GM19372 (cell line): ENCODE data around the gene CACNA1C.

Experiments
- ATAC-seq: cut with Tn5 transposase; IDR thresholded peaks from one replicate; pipeline ENCODE4 v1.9.1; 2021; ENCODE audit warnings: mild to moderate bottlenecking, low read depth, moderate library complexity; ENCODE audit not compliant: unreplicated experiment

CACNA1C gene

DNA sequence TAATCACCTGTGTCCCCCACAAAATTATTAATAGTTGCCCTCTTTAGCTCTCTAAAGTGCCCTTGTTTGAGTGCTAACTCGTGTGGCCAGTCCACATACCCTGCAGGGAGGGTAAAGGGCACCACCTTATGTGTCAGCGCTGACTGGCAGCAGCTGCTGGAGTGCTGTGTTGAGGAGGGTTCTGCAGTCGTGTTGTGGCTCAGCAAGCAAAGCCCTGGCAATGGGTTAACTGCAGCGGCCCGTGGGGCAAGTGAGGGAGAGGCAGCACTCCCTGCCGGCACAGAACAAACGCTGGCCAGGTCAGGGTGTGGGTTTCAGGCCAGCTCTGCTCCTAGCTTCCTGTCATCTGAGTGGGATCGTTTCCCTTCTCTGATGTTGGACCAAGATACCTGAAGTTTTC, 369.8 kb downstream of the CACNA1C start:
- ATAC-seq, result no peak

DNA sequence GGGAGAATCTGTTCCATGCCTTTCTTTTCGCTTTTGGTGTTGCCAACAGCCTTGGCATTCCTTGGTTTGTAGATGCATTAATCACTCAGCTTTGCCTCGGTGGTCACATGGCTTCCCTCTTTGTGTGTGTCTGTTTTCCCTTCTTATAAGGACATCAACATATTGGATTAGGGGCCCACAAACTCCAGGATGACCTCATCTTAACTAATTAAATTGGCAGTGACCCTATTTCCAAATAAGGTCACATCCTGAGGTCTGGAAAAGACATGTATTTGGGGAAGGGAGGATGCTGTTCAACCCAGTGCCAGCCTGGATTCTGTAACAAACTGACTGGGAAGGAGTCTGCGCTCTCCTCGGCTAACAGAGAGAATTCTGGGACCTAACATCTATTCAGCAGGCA, 376.2 kb downstream of the CACNA1C start:
- no peak for ATAC-seq

DNA sequence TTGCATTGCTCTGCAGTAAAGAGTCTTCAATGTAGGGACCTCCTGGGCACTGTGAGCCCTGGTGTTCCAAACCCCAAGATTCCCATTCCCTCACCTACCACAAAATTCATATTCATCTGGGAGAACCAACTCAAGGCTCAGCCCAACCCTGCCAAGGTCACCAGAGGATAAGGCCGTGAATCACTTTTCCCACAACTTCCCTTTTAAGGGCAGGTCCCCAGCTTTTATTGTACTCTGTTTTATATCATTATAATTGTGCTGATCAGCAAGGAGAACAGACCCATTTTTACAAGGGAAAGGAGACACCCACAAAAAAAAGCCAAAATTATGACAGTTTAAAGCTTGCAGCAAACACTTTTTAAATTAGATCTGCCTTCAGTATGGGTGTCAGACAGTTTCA, 379.0 kb downstream of the CACNA1C start:
- no peak for ATAC-seq

DNA sequence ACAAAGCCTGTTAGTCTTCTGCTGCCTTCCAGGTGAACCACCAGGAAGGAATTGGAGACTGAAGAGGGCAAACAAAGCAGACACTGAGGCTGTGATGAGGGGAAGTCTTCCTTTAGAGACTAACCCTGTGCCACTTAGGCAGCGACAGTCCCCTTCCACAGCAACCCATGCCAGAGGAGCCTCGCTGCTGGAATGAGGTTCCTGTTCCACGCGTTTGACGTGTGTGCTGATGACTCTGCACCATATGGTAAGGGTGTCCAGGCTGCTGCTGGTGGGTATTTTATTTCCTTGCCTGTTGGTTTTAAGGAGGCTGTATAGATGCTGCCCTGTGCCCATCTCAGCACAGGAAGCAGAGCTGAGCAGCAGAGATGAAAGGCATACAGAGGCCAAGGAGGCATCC, 380.1 kb downstream of the CACNA1C start:
- no peak for ATAC-seq

DNA sequence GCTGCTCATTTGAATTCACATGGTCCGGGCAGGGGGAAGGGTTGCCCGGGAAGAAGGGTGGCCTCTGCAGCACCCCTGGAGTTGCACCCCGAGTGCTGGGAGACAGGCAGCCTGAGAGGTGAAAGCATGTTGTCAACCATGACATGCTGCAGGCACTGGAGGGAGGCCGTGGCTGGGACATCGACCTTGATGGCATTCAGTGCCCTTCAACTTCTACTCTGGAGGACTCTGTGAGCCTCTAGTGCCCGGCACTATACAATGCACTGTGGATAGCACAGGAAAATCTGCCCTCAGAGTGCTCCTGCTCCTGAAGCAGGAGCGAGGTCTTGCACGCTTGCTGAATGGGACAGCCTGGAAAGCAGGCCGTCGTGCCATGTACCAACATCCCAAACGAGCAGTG, 382.7 kb downstream of the CACNA1C start:
- ATAC-seq, result no peak

DNA sequence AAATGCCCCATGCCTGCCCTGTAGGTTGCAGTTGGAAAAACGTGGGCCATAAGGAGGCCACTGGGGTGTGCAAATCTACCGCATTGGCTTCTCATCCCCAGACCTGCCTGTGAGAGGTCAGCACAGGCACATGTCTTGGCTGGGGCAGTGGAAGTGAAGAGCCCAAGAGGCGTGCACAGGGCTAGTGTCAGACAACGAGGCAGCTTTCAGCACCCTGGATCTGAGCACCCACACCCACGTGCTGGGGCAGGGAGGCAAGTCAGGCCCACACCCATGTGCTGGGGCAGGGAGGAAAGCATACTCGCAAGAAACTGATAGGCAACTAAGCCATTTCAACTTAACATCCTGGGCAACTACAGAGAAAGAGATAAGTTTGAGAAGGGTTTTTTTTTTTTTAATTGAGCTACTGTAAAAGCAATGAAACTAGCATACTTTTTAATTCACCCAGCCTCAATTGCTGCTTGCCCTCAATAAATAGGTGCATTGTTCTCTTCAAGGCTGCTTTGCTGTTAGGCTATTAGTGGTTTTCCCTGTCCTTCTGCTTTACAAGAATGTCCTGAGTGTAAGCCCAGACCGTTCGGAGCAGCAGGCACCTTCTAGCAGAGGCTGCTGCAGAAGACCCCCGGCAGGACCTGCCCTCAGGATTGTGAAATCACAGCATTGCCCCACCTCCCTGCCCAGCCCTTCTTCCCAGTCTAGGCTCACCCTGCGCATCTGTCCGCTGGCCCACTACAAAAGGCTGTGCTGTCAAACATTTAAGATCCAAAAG, 386.7 kb downstream of the CACNA1C start:
- no peak for ATAC-seq

DNA sequence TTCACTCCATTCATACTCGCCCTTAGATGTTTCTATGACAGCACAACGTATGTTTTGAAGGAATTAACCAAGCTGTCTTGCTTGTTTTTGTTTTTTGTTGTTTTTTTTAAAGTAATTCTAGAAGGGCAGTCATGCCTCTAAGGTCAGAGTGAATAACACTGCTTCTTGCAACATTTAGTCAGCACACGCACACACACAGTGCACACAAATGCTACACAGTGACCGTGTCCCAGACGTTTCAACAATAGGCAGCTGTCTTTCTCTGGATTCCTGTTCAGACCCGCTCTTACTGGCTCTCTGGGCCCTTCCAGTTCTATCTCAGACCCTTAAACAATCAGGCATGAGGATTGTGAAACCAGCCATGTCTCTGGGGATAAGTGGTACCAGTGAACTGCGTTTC, 391.0 kb downstream of the CACNA1C start:
- no peak for ATAC-seq

DNA sequence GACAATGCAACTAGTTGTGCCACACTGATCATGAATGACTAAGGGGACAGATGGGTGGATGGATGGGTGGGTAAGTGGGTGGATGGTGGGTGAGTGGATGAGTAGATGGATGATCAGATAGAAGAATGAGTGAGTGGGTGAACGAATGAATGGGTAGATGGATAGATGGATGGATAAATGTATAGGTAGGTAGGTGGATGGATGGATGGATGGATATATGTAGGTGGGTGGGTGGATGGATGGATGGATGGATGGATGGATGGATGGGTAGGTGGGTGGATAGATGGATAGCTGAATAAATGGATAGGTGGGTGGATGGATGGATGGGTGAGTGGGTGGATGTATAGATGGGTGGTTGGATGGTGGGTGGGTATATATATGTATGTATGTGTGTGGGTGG, 393.2 kb downstream of the CACNA1C start:
- no peak for ATAC-seq

DNA sequence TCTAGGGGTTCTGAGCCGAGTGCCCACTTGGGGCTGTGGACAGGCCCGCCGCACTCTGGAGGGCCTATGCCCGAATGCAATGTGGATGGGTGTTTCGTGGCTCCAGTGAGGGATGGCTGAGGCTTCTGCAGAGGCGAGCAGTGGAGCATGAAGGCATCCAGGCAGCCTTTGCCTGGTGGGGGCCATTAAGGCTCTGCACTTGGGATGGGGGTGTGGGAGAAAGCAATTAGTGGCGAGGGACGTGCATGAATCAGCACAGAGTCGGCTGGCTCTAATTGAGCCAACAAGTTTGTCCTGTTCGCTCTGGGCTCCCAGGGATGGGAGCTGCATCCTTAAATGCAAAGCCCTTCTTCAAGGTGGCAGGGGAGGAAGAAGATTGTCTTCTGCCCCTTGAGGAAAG, 395.1 kb downstream of the CACNA1C start:
- ATAC-seq, result no peak

DNA sequence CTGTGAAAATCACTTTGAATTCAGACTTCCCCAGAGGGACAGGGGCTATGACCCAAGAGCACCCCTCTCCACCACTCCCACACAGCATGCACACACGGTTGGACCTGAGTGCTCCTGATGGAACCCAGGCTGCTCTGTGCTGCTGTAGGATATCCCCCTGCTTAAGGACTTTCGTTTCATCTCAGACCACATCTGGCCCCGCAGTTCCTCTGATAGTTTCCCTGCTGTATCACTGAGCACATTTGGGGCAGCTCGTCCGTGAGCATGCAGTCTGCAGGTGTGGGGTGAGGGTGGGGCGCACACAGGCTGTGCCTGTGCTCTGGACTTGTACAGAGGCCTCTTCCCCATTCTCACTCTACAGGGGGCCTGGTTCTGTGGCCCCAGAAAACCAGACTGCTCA, 396.8 kb downstream of the CACNA1C start:
- ATAC-seq, result no peak

DNA sequence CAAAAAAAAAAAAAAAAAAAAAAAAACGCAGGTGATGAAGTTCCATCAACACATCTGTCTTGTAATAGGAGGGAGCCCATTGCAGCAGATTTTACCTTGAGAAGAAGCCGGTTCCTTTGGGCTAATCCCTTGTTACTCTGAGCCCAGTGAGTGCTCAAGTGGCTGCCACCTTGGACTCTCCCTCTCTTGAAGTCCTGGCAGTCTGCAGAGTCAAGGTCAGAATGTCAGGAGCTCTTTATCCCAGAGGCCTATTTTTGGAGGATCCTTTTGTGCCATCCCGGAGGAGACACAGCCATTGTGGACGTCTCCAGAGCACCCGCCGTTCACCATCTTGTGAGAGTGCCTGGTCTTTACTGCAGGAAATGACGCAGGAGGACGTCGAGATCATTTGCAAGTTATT, 397.8 kb downstream of the CACNA1C start:
- no peak for ATAC-seq

DNA sequence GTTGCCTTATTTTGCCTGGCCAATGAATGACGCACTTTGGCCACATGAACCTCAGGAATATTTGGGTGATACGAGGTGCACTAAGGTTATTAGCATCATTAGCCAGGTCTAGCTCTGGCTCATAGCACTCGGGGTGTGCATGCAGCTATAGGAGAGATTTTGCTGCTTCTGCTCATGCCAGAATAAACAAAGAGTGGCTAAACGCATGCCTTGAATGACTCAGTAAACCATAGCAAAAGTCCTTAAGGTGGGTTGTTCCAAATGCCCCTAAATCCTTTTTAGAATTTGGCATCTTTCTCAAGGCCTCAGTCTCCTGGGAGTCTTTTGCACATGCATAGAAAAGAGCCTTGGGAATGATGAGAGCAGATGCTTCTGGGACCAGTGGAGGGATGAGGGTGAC, 398.2 kb downstream of the CACNA1C start:
- no peak for ATAC-seq

DNA sequence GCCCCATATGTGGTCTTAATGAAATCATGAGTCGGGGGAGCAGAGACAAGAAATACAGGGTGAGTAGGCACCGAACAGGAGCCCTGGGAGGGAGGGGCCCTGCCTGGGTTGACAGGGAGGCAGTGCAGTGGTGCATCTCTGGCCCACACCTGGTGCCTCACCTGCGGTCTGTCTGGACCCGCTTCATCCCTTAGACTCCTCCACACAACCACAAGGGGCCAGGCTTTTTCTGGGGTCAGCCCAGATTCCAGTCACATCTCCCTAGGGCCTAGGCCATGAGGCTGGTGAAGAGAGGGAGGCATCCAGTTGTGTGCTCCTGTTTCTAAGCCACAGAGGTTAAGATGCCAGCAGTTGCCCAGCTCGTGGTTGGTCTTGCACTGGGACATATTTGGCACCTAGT, 398.7 kb downstream of the CACNA1C start:
- no peak for ATAC-seq

DNA sequence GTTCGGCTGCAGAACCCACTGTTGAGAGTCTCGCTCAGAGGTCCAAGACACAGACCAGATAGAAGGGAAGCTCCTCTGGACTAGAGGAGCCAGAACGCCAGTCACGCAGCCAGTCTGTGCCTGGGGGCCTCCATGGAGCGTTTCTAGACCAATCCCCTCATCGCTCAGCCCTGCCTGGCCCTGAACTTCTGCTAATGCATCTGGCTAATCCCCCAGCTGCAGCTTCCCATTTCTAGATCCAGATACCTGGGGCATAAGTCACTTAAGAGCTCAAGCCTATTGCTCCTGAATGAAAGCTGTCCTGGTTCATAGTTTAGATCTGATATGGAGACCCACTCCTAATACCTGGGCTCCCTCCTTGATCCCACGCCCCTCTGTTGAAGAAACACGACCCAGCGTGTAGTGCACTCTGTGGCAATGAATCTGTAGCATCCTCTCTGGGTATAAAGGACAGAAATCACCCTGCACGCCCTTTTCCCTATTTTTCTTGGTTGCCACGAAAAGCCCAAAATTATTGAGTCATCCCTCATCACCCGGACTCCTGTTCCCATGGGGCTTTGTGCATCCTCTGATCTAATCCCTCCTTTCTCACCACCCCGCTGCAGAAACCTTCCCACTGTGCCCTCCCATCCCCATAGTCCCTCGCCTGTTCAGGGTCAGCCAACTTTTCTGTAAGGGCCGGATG, 400.4 kb downstream of the CACNA1C start:
- ATAC-seq, result no peak

DNA sequence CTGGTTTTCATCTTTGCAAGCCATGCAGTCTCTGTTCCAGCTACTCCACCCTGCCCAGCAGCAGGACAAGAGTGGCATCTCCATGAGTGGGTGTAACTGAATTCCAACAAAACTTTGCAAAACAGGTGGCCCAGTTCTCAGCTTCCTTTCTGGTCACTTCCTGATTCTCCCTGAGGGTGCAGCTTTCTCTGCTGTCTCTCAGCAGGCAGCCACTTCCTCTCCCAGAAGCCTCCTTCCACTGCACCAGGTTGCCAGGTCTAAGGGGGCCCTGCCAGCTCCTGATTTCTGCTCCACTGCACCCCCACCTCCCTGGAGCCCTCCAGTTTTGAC, 400.9 kb downstream of the CACNA1C start:
- ATAC-seq, result no peak

DNA sequence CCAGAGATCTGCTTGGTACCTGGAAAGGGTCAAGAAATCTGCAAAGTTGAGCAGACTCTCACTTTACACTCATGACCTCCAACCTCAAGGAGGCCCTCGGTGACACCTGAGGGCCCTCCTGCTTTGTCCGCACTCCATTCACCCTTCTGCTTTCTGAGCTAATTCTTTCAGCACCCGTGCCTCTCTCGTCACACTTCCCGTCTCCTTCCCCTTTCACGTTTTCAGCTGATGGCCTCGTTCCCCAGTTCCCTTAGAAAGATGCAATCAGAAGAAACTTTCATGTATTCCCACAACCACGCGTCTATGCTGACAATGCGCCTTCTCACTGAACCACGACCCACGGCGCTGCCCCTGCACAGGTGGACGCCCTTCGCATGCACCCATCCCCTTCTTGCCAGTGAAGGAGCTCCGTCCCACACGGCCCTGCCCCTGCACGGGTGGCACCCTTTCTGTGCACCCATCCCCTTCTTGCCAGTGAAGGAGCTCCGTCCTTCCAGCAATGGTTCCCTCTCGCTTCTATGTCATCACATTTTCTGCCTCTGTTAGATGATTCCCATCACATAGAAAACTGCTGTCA, 401.9 kb downstream of the CACNA1C start:
- no peak for ATAC-seq

DNA sequence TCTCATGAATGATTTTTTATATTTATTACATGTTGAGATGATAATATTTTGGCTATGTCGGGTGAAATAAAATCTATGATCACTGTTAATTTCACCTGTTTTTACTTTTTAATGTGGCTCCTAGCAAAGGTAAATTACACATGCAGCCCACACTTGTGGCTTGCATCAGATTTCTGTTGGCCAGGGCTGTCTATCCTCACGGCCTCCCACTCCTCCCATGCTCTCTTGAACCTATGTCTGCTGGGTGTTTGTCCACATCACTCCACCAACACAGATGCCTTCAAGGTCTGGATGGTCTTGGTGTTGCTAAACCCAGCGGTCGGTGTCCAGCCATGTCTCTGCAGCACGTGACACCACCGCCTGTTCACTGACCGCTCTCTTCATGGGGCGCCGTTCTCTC, 402.6 kb downstream of the CACNA1C start:
- no peak for ATAC-seq

DNA sequence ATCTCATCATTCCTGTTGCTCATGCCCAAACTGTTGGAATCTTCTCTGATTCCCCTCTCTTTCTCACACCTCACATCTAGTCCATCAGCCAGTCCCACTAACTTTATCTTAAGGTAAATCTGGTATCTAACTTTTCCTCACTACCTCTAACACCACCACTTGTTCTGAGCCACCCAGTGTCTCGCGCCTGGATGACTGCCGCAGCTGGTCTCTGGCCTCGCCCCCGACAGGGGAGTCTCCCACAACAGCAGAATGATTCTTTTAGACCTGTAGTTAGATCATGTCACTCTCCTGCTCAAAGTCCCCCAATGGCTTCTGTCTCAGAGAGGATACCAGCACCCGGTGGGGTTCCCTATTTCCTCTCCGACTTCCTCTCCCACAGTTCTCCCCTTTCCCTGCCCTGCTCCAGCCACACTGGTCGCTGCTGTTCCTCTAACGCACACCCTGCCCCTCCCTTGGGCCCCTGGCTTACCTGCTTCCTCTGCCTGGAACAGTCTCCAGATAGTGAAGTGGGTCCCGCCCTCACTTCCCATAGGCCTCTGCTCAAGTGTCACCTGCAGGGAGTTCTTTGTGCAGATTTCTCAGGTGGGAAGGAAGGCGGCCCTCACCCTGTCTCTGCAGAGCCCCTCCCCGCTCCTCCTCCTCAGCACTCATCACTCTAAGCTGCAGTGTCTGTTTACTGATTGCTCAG, 403.5 kb downstream of the CACNA1C start:
- no peak for ATAC-seq

DNA sequence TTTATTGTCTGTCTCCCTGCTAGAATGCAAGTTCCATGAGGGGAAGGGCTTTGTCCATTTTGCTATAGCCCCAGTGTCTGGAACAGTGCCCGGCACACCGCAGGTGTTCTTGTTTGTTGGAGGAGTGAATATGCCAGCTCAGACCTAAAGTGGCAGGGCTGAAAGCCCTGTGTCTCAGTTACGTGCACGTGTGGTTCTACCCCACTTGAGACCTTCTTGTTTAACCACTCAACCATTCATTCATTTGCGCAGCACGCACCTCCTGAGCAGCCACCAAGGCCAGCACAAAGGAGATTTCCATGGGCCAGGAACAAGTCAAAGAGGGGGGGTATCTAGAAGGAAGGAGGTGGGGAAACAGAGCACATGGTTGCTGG, 404.0 kb downstream of the CACNA1C start:
- ATAC-seq, result no peak

DNA sequence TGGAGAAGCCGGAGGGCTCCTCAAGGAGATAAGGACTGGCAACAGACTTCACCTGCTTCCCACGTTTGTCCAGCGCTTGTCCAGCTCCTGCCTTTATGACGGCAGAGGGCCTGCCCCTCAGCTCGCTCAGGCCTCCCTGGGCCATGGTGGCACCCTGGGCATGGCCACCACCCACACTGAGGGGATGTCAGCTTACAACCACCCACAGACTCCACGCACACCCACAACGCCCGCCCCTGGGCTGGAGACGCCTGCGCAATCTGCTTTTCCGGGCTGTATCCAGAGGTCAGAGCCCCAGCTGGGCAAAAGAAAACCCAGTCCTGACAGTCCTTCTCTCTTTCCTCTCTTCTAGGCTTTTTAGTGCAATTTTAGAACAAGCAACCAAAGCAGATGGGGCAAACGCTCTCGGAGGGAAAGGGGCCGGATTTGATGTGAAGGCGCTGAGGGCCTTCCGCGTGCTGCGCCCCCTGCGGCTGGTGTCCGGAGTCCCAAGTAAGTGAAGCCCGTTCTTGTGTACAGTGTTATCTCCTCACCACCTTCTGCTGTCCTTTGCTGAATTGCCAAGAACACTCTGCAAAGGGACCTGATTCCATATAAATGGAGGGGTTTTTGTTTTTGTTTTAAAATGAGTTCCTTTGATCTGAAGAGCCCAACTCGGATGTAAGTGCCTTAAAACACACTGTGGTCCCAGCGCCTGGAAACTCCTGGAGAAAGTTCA, 404.6 kb downstream of the CACNA1C start:
- no peak for ATAC-seq

DNA sequence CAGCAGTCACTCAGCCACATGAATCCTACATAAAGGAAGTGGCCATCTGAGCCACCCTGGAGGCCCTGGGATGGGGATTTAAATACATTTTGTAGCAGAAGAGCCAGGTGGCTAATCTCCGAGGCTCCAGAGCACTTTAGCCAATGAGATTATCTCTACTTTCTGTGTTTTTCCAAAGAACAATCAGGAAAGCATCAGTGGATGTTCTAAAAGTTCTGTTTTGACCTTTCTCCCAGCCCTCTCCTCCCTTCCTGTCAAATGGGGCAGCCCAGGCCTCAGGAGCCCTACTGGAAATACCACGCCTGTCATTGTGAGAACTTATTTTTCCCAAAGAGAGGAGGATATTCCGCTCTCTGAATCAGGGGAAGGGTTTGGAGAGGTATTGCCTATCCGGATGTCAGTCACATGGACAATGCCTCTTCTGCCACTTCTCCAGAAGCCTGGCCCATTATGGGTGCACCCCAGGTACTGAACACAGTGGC, 405.2 kb downstream of the CACNA1C start:
- ATAC-seq, result no peak
